Measurements from ENCODE around the gene WNT8B.

DNA sequence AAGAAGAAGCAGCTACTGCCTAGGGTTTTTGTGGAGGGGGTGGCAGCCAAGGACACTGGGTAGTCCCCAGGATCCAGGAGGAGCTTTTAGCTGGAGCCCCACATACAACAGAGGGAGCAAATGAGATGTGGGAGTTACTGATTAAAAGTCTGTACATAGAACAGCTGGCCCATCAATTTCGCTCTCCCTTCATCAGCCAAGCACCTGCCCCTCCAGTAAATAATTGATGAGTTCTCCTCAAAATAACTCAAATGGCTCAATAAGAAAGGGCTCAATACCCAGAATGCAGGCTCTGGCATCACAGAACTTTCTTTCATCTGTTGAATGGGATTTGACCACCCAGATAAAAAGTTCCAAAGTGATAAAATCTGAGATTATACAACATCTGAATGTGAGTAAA lies 15.1 kb upstream of the WNT8B start:
- TF ChIP-seq POLR2AphosphoS5 (IDR thresholded peaks at IDR 0.05; ENCODE audit: low read depth, low read length) (no peak), SIN3A (IDR thresholded peaks at IDR 0.05; ENCODE audit: borderline replicate concordance, insufficient read depth, low read length) (no peak)
- TF ChIP-seq, protein P1, sequence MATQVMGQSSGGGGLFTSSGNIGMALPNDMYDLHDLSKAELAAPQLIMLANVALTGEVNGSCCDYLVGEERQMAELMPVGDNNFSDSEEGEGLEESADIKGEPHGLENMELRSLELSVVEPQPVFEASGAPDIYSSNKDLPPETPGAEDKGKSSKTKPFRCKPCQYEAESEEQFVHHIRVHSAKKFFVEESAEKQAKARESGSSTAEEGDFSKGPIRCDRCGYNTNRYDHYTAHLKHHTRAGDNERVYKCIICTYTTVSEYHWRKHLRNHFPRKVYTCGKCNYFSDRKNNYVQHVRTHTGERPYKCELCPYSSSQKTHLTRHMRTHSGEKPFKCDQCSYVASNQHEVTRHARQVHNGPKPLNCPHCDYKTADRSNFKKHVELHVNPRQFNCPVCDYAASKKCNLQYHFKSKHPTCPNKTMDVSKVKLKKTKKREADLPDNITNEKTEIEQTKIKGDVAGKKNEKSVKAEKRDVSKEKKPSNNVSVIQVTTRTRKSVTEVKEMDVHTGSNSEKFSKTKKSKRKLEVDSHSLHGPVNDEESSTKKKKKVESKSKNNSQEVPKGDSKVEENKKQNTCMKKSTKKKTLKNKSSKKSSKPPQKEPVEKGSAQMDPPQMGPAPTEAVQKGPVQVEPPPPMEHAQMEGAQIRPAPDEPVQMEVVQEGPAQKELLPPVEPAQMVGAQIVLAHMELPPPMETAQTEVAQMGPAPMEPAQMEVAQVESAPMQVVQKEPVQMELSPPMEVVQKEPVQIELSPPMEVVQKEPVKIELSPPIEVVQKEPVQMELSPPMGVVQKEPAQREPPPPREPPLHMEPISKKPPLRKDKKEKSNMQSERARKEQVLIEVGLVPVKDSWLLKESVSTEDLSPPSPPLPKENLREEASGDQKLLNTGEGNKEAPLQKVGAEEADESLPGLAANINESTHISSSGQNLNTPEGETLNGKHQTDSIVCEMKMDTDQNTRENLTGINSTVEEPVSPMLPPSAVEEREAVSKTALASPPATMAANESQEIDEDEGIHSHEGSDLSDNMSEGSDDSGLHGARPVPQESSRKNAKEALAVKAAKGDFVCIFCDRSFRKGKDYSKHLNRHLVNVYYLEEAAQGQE (IDR thresholded peaks at IDR 0.05; ENCODE audit: insufficient read depth in 1 of 2, low read depth in 2 of 2, low read length in 2 of 2), result no peak
